ENCODE measurements around the gene FOXO1. TPM values are rescaled to one million over a fixed set of nuclear protein-coding genes. Genes with fewer than 3 reads are reported as not detected.
"Not testable (repeated sequence)": the region's sequence is repeated elsewhere in the genome, so short reads cannot be mapped to it uniquely, and the experiment has no call there.

FOXO1 gene
- total RNA-seq: 31.7 to 33.7 TPM (median 32.7 TPM) in 3 replicates

GRCh38 chr13:40666045-40666932 is at the start of gene FOXO1:
Gene FOXO1 (minus strand): TSS chr13:40666641. CDS start chr13:40666212, 429 bp downstream.
- Mint-ChIP-seq H3K4me1 (peaks cover 39% of the 10 kb centered on the region), H3K27ac (peak within 1 kb of the TSS; percentile 90), H3K9me3 (no peaks in the 10 kb centered on the region), H3K4me3 (peak within 1 kb of the TSS; percentile 86), H3K36me3 (no peaks in the 10 kb centered on the region), H3K27me3 (ENCODE audit: low read depth) (no peaks in the 10 kb centered on the region)
- peak; percentile 89 to 94 for DNase-seq (ENCODE audit: low spot score in 2 of 2, unreplicated experiment in 2 of 2)
- TF ChIP-seq CTCF (IDR thresholded peaks at IDR 0.05; ENCODE audit: unreplicated experiment): no peak

- H3K4me3 Mint-ChIP-seq; H3K27me3 Mint-ChIP-seq (ENCODE audit: low read depth); H3K4me1 Mint-ChIP-seq; DNase-seq (ENCODE audit: low spot score in 2 of 2, unreplicated experiment in 2 of 2); H3K27ac Mint-ChIP-seq: not testable (repeated sequence)
- Mint-ChIP-seq H3K36me3 (peaks cover 54% of the 10 kb centered on the region), H3K9me3 (peaks cover 30% of the 10 kb centered on the region)
Measured at GRCh38 chr13:40714433-40714832, 48.0 kb upstream of the FOXO1 start.

- H3K36me3 Mint-ChIP-seq: peaks cover 25% of the 10 kb centered on the region
- H3K9me3 Mint-ChIP-seq: peaks cover 45% of the 10 kb centered on the region
- H3K27ac Mint-ChIP-seq: no peak overlapping the region
- H3K4me1 Mint-ChIP-seq: no peaks in the 10 kb centered on the region
- DNase-seq (ENCODE audit: low spot score in 2 of 2, unreplicated experiment in 2 of 2): no peak
- H3K4me3 Mint-ChIP-seq: no peak overlapping the region
- H3K27me3 Mint-ChIP-seq (ENCODE audit: low read depth): no peaks in the 10 kb centered on the region
- TF ChIP-seq CTCF (IDR thresholded peaks at IDR 0.05; ENCODE audit: unreplicated experiment): no peak
Measured at GRCh38 chr13:40706439-40706838, 40.0 kb upstream of the FOXO1 start.

- TF ChIP-seq CTCF (IDR thresholded peaks at IDR 0.05; ENCODE audit: unreplicated experiment): no peak
- no peaks in the 10 kb centered on the region for H3K9me3 Mint-ChIP-seq
- no peak overlapping the region for H3K27ac Mint-ChIP-seq
- no peaks in the 10 kb centered on the region for H3K36me3 Mint-ChIP-seq
- H3K4me1 Mint-ChIP-seq: no peaks in the 10 kb centered on the region
- DNase-seq (ENCODE audit: low spot score in 2 of 2, unreplicated experiment in 2 of 2): no peak
- H3K4me3 Mint-ChIP-seq: no peak overlapping the region
- H3K27me3 Mint-ChIP-seq (ENCODE audit: low read depth): no peaks in the 10 kb centered on the region
Measured at GRCh38 chr13:40697711-40698110, 31.3 kb upstream of the FOXO1 start.

GRCh38 chr13:40694426-40694825 is 28.0 kb upstream of the FOXO1 start:
- Mint-ChIP-seq H3K27me3 (ENCODE audit: low read depth) (no peaks in the 10 kb centered on the region), H3K27ac (no peak overlapping the region), H3K9me3 (no peaks in the 10 kb centered on the region), H3K36me3 (peaks cover 2% of the 10 kb centered on the region), H3K4me3 (no peak overlapping the region), H3K4me1 (no peaks in the 10 kb centered on the region)
- DNase-seq (ENCODE audit: low spot score in 2 of 2, unreplicated experiment in 2 of 2): no peak
- no peak for TF ChIP-seq CTCF (IDR thresholded peaks at IDR 0.05; ENCODE audit: unreplicated experiment)

GRCh38 chr13:40692946-40693345 is 26.5 kb upstream of the FOXO1 start:
- H3K4me1 Mint-ChIP-seq: no peaks in the 10 kb centered on the region
- TF ChIP-seq CTCF (IDR thresholded peaks at IDR 0.05; ENCODE audit: unreplicated experiment): no peak
- no peak overlapping the region for H3K27ac Mint-ChIP-seq
- H3K36me3 Mint-ChIP-seq: peaks cover 2% of the 10 kb centered on the region
- H3K4me3 Mint-ChIP-seq: no peak overlapping the region
- H3K9me3 Mint-ChIP-seq: no peaks in the 10 kb centered on the region
- no peak for DNase-seq (ENCODE audit: low spot score in 2 of 2, unreplicated experiment in 2 of 2)
- H3K27me3 Mint-ChIP-seq (ENCODE audit: low read depth): no peaks in the 10 kb centered on the region
